Neural progenitor cell (in vitro differentiated cells): ENCODE measurements around the gene GNL2.

ENCODE experiments used
- EZH2 ChIP-seq: fragments of 200-600 bp; sonication (generic); IDR thresholded peaks from 2 replicates; pipeline ENCODE4 v1.6.1; 2017; ENCODE audit warnings: antibody characterized with exemption, mild to moderate bottlenecking, moderate library complexity
- EZH2phosphoT487 ChIP-seq: fragments of 200-600 bp; sonication (generic); IDR thresholded peaks from 2 replicates; pipeline ENCODE4 v1.6.1; 2017; ENCODE audit warnings: antibody characterized with exemption

GRCh38 chr1:37605061-37605650, 9.4 kb upstream of the GNL2 start:
- TF ChIP-seq EZH2 (no peak), EZH2phosphoT487 (no peak)
